Frontal cortex (tissue), 4 donors: ENCODE measurements around the gene SLC44A5. TPM values are rescaled to one million over a fixed set of nuclear protein-coding genes. Genes with fewer than 3 reads are reported as not detected.
"Not testable (repeated sequence)": the region's sequence is repeated elsewhere in the genome, so short reads cannot be mapped to it uniquely, and the experiment has no call there.

Experiments
- DNase-seq, 2 donors: peaks; one replicate each; pipeline ENCODE4 v3.0.0; 2012; ENCODE audit warnings: low spot score in 2 of 2
- FAIRE-seq: peaks from 2 replicates; lab custom pipeline; 2012; peaks lifted over from hg19 to GRCh38; lab: Jason Lieb, UNC
- total RNA-seq: library from RNA; depleted of rRNA; stranded (reverse); fragments of >200 nt; gene quantifications from one replicate; pipeline ENCODE4 v1.2.3, GENCODE V29; 2014
- donor health status: control.
- donor health status: control.
- donor health status: control.

The SLC44A5 gene
- total RNA-seq, 1 donor from 2014 or later: 162 TPM

- no peak for FAIRE-seq
- DNase-seq: no peak
Measured at GRCh38 chr1:75327395-75327794, 283.5 kb downstream of the SLC44A5 start.

GRCh38 chr1:75317976-75318375 is 292.9 kb downstream of the SLC44A5 start:
- FAIRE-seq (no peak), DNase-seq (no peak)

- no peak for DNase-seq
- no peak for FAIRE-seq
Measured at GRCh38 chr1:75316230-75316629, 294.7 kb downstream of the SLC44A5 start.

GRCh38 chr1:75312620-75313019 is 298.3 kb downstream of the SLC44A5 start:
- DNase-seq (no peak), FAIRE-seq (no peak)

GRCh38 chr1:75310067-75310466 is 300.8 kb downstream of the SLC44A5 start:
- DNase-seq (no peak), FAIRE-seq (no peak)

GRCh38 chr1:75308365-75308764 is 302.5 kb downstream of the SLC44A5 start:
- DNase-seq: no peak

GRCh38 chr1:75305061-75305460 is 305.9 kb downstream of the SLC44A5 start:
- no peak for FAIRE-seq
- DNase-seq: no peak

More at GRCh38 chr1:75308365-75308764, 302.5 kb downstream of the SLC44A5 start:
- no peak for FAIRE-seq

- no peak for DNase-seq
- FAIRE-seq: no peak
Measured at GRCh38 chr1:75293270-75293669, 317.6 kb downstream of the SLC44A5 start.

- DNase-seq (no peak), FAIRE-seq (no peak)
Measured at GRCh38 chr1:75292013-75292412, 318.9 kb downstream of the SLC44A5 start.

GRCh38 chr1:75276385-75276784 is 334.5 kb downstream of the SLC44A5 start:
- DNase-seq: no peak
- FAIRE-seq: no peak

GRCh38 chr1:75275631-75276030 is 335.3 kb downstream of the SLC44A5 start:
- FAIRE-seq: no peak

GRCh38 chr1:75274920-75275506 is 335.9 kb downstream of the SLC44A5 start:
- DNase-seq: no peak
- no peak for FAIRE-seq

More at GRCh38 chr1:75275631-75276030, 335.3 kb downstream of the SLC44A5 start:
- DNase-seq: no peak

- FAIRE-seq (no peak), DNase-seq (no peak)
Measured at GRCh38 chr1:75273110-75273509, 337.8 kb downstream of the SLC44A5 start.

GRCh38 chr1:75265792-75266191 is 345.1 kb downstream of the SLC44A5 start:
- DNase-seq (peak in 1 of 2 donors; percentile 4), FAIRE-seq (no peak)

- no peak for DNase-seq
- no peak for FAIRE-seq
Measured at GRCh38 chr1:75264112-75264511, 346.8 kb downstream of the SLC44A5 start.

- FAIRE-seq, DNase-seq: not testable (repeated sequence)
Measured at GRCh38 chr1:75263616-75264015, 347.3 kb downstream of the SLC44A5 start.

GRCh38 chr1:75261946-75262345 is 349.0 kb downstream of the SLC44A5 start:
- not testable (repeated sequence) for FAIRE-seq, DNase-seq

GRCh38 chr1:75258351-75258750 is 352.6 kb downstream of the SLC44A5 start:
- DNase-seq (no peak), FAIRE-seq (no peak)

- FAIRE-seq: no peak
- DNase-seq: no peak
Measured at GRCh38 chr1:75257424-75257823, 353.5 kb downstream of the SLC44A5 start.

GRCh38 chr1:75250114-75250513 is 360.8 kb downstream of the SLC44A5 start:
- DNase-seq, FAIRE-seq: not testable (repeated sequence)

- FAIRE-seq (no peak), DNase-seq (no peak)
Measured at GRCh38 chr1:75245239-75245638, 365.7 kb downstream of the SLC44A5 start.

GRCh38 chr1:75243124-75243523 is 367.8 kb downstream of the SLC44A5 start:
- FAIRE-seq (no peak), DNase-seq (no peak)
